Mucosa of stomach (tissue), 1 donor: ENCODE measurements around the gene SUMO2.

Experiments
- H3K27me3 ChIP-seq: one replicate; pipeline ENCODE4 v1.7.0; 2013; ENCODE audit warnings: mild to moderate bottlenecking, low read length; ENCODE audit not compliant: control insufficient read depth, insufficient read depth
- H3K36me3 ChIP-seq: one replicate; pipeline ENCODE4 v1.7.0; 2013; ENCODE audit warnings: low read length; ENCODE audit not compliant: control insufficient read depth, insufficient read depth
- H3K4me1 ChIP-seq: one replicate; pipeline ENCODE4 v1.7.0; 2013; ENCODE audit warnings: mild to moderate bottlenecking, low read length; ENCODE audit not compliant: control insufficient read depth, insufficient read depth
- H3K4me3 ChIP-seq: one replicate; pipeline ENCODE4 v1.7.0; 2013; ENCODE audit warnings: low read length
- H3K9ac ChIP-seq: one replicate; pipeline ENCODE4 v1.7.0; 2013; ENCODE audit warnings: mild to moderate bottlenecking, low read length, moderate library complexity
- H3K9me3 ChIP-seq: one replicate; pipeline ENCODE4 v1.7.0; 2013; ENCODE audit warnings: mild to moderate bottlenecking, low read length, moderate library complexity; ENCODE audit not compliant: control insufficient read depth
- donor health status: Pancreatic carcinoma.

Gene SUMO2

DNA sequence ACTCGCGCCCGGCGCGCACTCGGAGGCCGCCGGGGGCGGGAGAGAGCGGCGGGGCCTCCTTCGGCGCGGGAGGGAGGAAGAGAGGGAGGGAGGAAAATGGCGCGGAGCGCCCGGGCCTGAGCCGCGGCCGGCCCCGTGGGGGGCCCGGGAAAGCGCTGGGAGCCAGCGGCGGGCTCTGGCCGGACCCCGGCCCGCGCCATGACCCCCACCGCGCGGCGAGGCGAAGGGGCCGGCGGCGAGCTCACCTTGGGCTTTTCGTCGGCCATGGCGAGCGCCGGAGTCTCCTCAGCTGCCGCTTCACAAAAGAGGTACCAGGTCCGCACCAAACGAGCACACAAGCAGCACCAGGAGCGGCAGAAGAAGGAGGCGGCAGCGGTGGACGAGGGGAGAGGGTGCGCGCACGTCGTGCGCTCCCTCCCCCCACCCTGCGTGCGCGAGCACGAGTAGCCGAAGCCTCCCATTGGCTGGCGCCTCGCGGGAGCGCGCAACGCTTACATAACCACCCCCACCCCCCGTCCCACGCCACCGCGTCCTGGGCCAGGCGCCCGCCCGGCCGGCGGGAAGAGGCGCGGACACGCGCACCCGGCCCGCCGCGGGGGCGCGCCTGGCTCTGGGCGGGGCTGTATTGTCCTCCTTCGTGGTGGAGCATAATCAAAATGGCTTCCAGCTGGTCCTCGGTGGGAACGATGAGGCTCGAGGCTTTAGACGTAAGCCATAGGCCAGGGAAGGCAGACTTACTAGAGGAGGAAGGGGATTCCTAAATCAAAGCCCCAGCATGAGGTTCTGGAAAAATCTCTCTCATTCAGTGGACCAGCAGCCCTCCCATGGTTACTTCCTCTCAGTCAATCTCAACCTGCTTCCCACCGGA, at the start of gene SUMO2:
SUMO2 (minus strand) TSS at position 391 of the 868 bp plus-strand sequence; CDS start at position 266, 125 bp downstream.
- Histone ChIP-seq H3K27me3 (no peaks in the 10 kb centered on the region), H3K36me3 (no peaks in the 10 kb centered on the region), H3K4me3 (peak within 1 kb of the TSS; percentile 94), H3K9ac (peak within 1 kb of the TSS; percentile 90), H3K4me1 (peaks cover 17% of the 10 kb centered on the region), H3K9me3 (no peaks in the 10 kb centered on the region)

DNA sequence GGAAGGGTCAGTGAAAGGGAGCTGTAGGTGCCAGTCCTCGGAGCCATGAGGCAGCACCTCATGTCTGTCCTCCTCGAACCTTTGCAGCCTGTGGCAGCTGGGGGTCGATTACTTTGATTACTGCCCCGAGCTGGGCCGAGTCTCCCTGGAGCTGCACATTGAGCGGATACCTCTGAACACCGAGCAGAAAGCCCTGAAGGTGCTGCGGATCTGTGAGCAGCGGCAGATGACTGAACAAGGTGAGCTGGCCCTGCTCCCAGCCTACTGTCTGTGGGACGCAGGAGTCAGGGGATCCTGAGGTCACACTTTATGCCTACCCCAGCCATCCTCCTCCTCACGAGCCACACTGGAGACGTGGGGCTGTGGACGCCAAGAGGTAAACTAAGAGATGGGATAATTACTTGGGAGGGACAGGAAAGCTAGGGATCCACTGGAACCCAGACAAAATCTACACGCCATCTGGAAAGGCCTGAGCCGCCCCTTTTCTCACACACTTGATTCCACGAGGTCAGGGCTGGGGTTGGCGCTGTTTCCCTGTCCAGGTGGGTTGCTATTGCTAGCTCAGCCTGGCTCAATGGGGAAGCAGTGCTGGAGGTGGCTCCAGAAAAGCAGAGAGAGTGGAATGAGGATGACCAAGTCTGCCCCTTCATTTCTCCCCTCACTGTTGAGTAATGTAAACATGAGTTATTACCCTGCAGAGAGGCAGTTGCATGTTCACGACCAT, 49.1 kb upstream of the SUMO2 start:
- H3K9me3 ChIP-seq = no peaks in the 10 kb centered on the region
- peaks cover 29% of the 10 kb centered on the region for H3K36me3 ChIP-seq
- H3K27me3 ChIP-seq = no peaks in the 10 kb centered on the region
- H3K4me1 ChIP-seq = peaks cover 7% of the 10 kb centered on the region
- no peak overlapping the region for H3K4me3 ChIP-seq
- H3K9ac ChIP-seq = no peak overlapping the region

DNA sequence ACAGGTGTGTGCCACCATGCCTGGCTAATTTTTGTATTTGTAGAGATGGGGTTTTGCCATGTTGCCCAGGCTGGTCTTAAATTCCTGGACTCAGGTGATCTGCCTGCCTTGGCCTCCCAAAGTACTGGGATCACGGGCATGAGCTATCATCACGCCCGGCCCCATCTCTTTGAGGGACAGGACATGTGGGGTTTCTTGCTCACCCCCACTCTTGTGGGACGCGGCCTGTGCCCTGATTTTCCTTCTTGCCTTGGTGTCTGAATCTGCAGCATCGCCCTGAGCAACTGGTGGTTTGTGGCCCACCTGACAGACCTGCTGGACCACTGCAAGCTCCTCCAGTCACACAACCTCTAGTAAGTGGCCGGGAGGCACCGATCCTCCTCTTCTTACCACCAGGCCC, 48.3 kb upstream of the SUMO2 start:
- Histone ChIP-seq H3K9ac (no peak overlapping the region), H3K4me1 (peaks cover 7% of the 10 kb centered on the region), H3K36me3 (peaks cover 28% of the 10 kb centered on the region), H3K4me3 (no peak overlapping the region), H3K9me3 (no peaks in the 10 kb centered on the region), H3K27me3 (no peaks in the 10 kb centered on the region)

DNA sequence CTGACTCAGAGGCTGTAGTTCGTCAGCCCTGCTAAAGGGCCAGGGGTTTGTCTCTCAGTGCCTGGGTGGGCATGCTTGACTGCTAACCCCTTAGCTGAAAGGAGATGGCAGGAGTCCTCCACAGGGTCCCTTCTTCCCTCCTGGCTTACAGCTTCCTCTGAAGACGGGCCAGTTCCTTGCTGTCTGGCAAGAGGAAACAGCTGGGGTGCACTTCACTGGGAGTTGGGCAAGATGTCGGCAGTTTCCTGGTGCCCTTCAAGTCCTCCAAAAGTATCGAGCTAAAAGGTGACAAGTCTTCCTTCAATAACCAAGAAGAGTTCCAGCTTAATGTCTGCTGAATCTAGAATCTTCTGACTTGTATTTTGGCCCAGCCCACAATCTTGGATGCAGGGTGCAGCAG, 46.1 kb upstream of the SUMO2 start:
- Histone ChIP-seq H3K4me3 (no peak overlapping the region), H3K9ac (no peak overlapping the region), H3K36me3 (peaks cover 16% of the 10 kb centered on the region)

DNA sequence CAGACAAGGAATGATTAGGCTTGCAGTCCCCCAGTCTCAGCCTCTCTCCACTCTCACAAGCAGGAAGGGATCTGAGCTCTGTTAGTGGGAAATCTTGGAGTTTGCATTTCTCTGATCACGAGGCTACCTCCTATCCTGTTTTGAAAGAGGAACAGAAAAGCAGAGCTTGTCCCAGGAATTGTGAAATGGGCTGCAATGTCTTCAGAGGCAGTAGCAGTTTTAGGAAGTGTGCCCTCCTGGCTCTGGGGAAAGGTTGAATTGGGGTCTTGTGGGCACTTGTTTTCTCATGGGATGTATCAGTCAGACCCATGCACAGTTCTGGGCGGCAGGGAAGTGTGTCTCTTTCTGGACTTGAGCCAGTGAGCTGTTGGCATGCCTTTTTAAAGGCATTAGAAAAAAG, 45.5 kb upstream of the SUMO2 start:
- H3K4me1 ChIP-seq = peaks cover 7% of the 10 kb centered on the region
- H3K27me3 ChIP-seq = no peaks in the 10 kb centered on the region
- no peak overlapping the region for H3K9ac ChIP-seq
- no peak overlapping the region for H3K4me3 ChIP-seq
- no peaks in the 10 kb centered on the region for H3K9me3 ChIP-seq
- peaks cover 16% of the 10 kb centered on the region for H3K36me3 ChIP-seq

More for the DNA sequence above, 46.1 kb upstream of the SUMO2 start:
- Histone ChIP-seq H3K9me3 (no peaks in the 10 kb centered on the region), H3K4me1 (peaks cover 7% of the 10 kb centered on the region), H3K27me3 (no peaks in the 10 kb centered on the region)

DNA sequence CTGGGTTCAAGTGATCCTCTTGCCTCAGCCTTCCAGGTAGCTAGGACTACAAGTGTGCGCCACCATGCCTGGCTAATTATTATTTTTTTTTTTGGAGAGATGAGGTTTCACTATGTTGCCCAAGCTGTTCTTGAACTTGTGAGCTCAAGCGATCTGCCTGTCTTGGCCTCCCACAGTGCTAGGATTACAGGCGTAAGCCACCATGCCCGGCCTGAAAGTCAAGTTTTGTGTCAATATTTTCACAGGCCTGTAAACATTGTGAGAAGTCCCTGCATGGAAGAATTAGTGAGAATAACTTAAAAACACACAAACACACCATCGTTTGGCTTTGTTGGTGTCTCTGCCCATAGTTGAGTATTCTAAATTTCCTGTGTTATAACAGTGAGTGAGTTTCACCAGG, 45.0 kb upstream of the SUMO2 start:
- H3K4me3 ChIP-seq = no peak overlapping the region
- peaks cover 7% of the 10 kb centered on the region for H3K4me1 ChIP-seq
- H3K36me3 ChIP-seq = peaks cover 16% of the 10 kb centered on the region
- H3K9me3 ChIP-seq = no peaks in the 10 kb centered on the region
- H3K9ac ChIP-seq = no peak overlapping the region
- no peaks in the 10 kb centered on the region for H3K27me3 ChIP-seq

DNA sequence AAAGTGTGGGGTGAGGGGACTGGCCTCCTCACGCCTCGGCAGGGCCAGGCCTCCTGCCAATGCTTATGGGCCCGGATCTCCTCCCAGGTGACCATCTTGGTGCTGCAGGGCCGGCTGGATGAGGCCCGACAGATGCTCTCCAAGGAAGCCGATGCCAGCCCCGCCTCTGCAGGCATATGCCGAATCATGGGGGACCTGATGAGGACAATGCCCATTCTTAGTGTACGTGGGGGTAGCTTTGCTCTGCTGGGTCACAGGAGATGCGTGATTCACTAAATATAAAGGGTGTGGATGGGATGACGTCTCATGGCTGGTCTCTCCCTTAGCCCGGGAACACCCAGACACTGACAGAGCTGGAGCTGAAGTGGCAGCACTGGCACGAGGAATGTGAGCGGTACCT, 42.3 kb upstream of the SUMO2 start:
- H3K36me3 ChIP-seq = peaks cover 6% of the 10 kb centered on the region
- no peak overlapping the region for H3K4me3 ChIP-seq
- no peaks in the 10 kb centered on the region for H3K27me3 ChIP-seq
- H3K9me3 ChIP-seq = no peaks in the 10 kb centered on the region
- peaks cover 7% of the 10 kb centered on the region for H3K4me1 ChIP-seq
- H3K9ac ChIP-seq = no peak overlapping the region

DNA sequence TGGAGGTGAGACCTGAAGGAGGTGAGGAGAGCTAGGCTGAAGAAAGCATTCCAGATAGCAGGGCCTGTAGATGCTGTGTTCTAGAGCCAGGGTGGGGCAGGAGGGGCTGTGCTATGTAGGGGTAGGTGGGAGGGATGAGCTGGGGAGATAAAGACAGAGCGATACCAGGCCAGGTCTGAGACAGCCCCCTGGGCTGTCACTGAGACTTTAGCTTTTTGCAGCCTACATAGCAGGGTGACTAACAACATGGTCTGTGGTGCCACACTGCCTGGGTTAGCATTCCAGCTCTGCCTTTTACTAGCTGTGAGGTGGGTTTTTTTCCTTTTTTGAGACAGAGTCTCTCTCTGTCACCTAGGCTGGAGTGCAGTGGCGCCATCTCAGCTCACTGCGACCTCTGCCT, 37.1 kb upstream of the SUMO2 start:
- no peaks in the 10 kb centered on the region for H3K4me1 ChIP-seq
- no peak overlapping the region for H3K9ac ChIP-seq
- H3K27me3 ChIP-seq = no peaks in the 10 kb centered on the region
- H3K9me3 ChIP-seq = no peaks in the 10 kb centered on the region
- no peak overlapping the region for H3K4me3 ChIP-seq
- peaks cover 4% of the 10 kb centered on the region for H3K36me3 ChIP-seq

DNA sequence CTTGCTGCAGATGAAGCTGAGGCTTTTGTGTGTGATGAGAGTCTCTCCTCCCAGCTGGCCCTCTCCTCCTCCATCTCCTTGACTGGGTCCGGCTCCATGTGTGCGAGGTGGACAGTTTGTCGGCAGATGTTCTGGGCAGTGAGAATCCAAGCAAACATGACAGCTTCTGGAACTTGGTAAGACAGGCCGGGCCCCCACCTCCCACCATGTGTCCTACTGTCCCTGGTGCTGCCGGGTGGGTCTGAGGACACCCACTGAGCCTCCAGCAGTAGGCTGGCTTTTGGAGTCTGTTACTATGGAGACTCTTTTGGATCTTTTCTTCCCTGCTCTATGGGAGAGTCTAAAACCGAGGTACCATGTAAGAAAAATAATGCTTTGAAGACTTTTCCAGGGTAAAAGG, 35.4 kb upstream of the SUMO2 start:
- Histone ChIP-seq H3K4me1 (no peaks in the 10 kb centered on the region), H3K4me3 (no peak overlapping the region), H3K27me3 (no peaks in the 10 kb centered on the region), H3K9ac (no peak overlapping the region), H3K36me3 (peaks cover 4% of the 10 kb centered on the region), H3K9me3 (no peaks in the 10 kb centered on the region)

DNA sequence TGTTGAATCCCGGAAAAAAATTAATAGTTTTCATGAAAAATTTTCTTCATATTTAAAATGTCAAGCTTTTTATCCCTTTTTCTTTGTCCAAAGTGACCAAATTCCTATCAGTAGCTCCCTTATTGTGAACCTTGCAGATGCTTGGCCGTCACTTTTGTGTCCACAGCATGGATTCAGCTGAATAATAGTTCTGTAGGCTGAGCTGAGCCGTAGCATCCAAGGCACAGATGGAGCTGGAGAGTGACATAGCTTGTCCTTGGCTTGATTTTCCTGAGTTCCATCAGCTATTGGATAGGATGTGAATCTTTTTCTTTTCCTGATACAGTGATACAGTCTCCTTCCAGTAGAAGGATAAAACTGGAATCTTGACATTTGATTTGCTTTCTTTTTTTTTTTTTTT, 26.3 kb upstream of the SUMO2 start:
- no peaks in the 10 kb centered on the region for H3K36me3 ChIP-seq
- no peaks in the 10 kb centered on the region for H3K27me3 ChIP-seq

DNA sequence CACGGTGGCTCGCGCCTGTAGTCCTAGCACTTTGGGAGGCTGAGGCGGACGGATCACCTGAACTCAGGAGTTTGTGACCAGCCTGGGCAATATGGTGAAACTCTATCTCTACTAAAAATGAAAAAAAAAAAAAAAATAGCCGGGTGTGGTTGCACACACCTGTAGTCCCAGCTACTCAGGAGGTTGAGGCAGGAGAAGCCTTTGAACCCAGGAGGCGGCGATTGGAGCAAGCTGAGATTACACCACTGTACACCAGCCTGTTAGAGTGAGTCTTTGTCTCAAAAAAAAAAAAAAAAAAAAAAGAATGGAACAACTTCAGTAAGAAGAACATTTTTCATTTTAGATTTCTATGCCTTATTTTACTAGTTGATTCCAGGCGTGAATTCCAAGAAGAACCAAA, 25.4 kb upstream of the SUMO2 start:
- Histone ChIP-seq H3K27me3 (no peaks in the 10 kb centered on the region), H3K9ac (no peak overlapping the region), H3K4me3 (no peak overlapping the region), H3K36me3 (no peaks in the 10 kb centered on the region), H3K4me1 (peaks cover 8% of the 10 kb centered on the region), H3K9me3 (no peaks in the 10 kb centered on the region)

More for the DNA sequence above, 26.3 kb upstream of the SUMO2 start:
- no peak overlapping the region for H3K4me3 ChIP-seq
- H3K9ac ChIP-seq = no peak overlapping the region
- peaks cover 8% of the 10 kb centered on the region for H3K4me1 ChIP-seq
- no peaks in the 10 kb centered on the region for H3K9me3 ChIP-seq

DNA sequence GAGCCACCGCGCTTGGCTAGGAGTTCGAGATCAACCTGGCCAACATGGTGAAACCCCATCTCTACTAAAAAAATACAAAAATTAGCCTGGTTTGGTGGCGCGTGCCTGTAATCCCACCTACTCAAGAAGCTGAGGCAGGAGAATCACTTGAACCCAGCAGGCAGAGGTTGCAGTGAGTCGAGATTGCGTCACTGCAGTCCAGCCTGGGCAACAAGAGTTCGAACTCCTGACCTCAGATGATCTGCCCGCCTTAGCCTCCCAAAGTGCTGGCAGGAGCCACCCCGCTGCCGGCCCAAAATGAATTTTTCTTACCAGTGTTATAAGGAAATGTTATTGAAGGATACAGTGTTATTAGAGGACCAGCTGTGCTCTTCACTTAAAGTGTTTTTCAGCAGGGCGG, 25.0 kb upstream of the SUMO2 start:
- Histone ChIP-seq H3K36me3 (no peaks in the 10 kb centered on the region), H3K9ac (no peak overlapping the region), H3K27me3 (no peaks in the 10 kb centered on the region), H3K9me3 (no peaks in the 10 kb centered on the region), H3K4me1 (peaks cover 8% of the 10 kb centered on the region), H3K4me3 (no peak overlapping the region)
